Stimulated activated CD8-positive, alpha-beta memory T cell treated with anti-CD3 and anti-CD28 coated beads, Interleukin-4, amount 100 ng/mL, for 4 hours (primary cell): ENCODE data around the gene PDE11A.
"Not testable (repeated sequence)": the region's sequence is repeated elsewhere in the genome, so short reads cannot be mapped to it uniquely, and the experiment has no call there.

Experiments used
- DNase-seq, 2 donors: peaks; one replicate each; pipeline ENCODE4 v3.0.0-alpha.2; 2020; ENCODE audit warnings: low read depth in 2 of 2, low spot score in 1 of 2

Gene PDE11A

GRCh38 chr2:177828557-177828956 lies 244.0 kb downstream of the PDE11A start:
- no peak for DNase-seq

- DNase-seq, result no peak
These were observed 245.7 kb downstream of the PDE11A start for GRCh38 chr2:177826897-177827296.

GRCh38 chr2:177822941-177823340 lies 249.6 kb downstream of the PDE11A start:
- no peak for DNase-seq

GRCh38 chr2:177818412-177818811 lies 254.2 kb downstream of the PDE11A start:
- no peak for DNase-seq

- no peak for DNase-seq
These were observed 255.3 kb downstream of the PDE11A start for GRCh38 chr2:177817300-177817699.

GRCh38 chr2:177816766-177817165 lies 255.8 kb downstream of the PDE11A start:
- no peak for DNase-seq

GRCh38 chr2:177812713-177813396 lies 259.7 kb downstream of the PDE11A start:
- DNase-seq, result no peak

GRCh38 chr2:177810906-177811305 lies 261.7 kb downstream of the PDE11A start:
- no peak for DNase-seq

- DNase-seq, result no peak
These were observed 263.4 kb downstream of the PDE11A start for GRCh38 chr2:177808984-177809809.

- no peak for DNase-seq
These were observed 266.6 kb downstream of the PDE11A start for GRCh38 chr2:177806025-177806424.

GRCh38 chr2:177799531-177799930 lies 273.0 kb downstream of the PDE11A start:
- no peak for DNase-seq

- no peak for DNase-seq
These were observed 274.8 kb downstream of the PDE11A start for GRCh38 chr2:177797808-177798207.

- no peak for DNase-seq
These were observed 275.7 kb downstream of the PDE11A start for GRCh38 chr2:177796654-177797415.

- DNase-seq, result no peak
These were observed 276.6 kb downstream of the PDE11A start for GRCh38 chr2:177796011-177796410.

GRCh38 chr2:177785143-177785542 lies 287.4 kb downstream of the PDE11A start:
- DNase-seq, result not testable (repeated sequence)

- no peak for DNase-seq
These were observed 287.9 kb downstream of the PDE11A start for GRCh38 chr2:177784745-177785067.

- no peak for DNase-seq
These were observed 288.5 kb downstream of the PDE11A start for GRCh38 chr2:177783835-177784744.

GRCh38 chr2:177783091-177783490 lies 289.5 kb downstream of the PDE11A start:
- no peak for DNase-seq

GRCh38 chr2:177782613-177783012 lies 290.0 kb downstream of the PDE11A start:
- DNase-seq, result no peak

GRCh38 chr2:177778472-177778871 lies 294.1 kb downstream of the PDE11A start:
- no peak for DNase-seq

GRCh38 chr2:177772529-177772928 lies 300.0 kb downstream of the PDE11A start:
- no peak for DNase-seq
